SK-N-DZ (cell line): ENCODE data around the gene CCDC167.

Experiments used
- DNase-seq: peaks from one replicate; pipeline ENCODE4 v3.0.0-alpha.2; 2015; ENCODE audit warnings: low spot score

CCDC167 gene

DNA sequence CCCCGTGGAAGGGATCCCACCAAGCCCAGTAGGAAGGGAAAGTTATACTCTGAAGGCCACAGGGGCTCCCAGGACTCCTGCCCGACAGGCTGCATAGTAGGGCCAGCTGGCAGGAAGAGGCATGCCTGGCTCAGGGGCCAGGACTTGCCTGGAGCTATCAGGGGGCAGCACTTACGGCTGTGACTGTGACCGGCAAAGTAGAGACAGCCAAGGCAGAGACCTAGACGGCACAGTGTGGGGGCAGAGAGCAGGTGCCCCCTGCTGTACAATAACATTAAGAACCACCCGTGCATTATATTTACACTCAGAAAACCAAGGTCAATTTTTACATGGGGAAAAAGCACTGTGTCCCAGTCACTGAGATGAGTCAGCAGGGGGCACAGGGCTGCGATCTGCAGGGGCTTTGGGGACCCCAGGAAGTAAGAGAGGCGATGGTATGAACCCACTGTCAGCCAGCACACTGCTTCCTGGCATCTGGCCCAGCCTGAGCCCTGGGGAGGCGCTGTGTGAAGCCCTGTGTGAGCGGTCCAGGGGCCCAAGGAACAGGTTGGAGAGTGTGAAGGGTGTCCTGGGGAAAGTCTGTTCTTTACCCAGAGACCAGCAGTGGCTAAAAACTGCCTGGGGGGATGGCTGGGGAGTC lies 9.9 kb downstream of the CCDC167 start:
- DNase-seq = no peak

DNA sequence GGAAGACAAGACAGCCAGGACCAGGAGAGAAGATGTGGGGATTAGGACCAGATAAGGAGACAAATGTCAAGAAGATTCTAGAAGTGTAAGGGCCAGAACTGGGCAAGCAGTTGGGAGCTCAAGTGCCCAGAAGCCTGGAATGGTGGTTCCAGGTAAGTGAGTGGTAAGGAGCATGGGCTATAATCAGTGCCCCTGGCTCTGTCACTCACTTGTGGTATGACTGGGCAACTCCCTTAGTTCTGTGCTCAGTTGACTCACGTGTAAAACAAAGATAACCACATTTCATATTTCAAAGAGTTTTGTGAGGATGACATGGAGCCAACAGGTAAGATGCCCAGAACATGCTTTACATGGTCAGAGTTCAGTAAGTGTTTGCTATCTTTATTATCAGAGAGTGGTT lies 11.2 kb downstream of the CCDC167 start:
- no peak for DNase-seq

- DNase-seq = no peak
These were observed 11.9 kb downstream of the CCDC167 start for GRCh38 chr6:37487591-37488380.

- no peak for DNase-seq
These were observed 13.4 kb downstream of the CCDC167 start for GRCh38 chr6:37486121-37486839.

DNA sequence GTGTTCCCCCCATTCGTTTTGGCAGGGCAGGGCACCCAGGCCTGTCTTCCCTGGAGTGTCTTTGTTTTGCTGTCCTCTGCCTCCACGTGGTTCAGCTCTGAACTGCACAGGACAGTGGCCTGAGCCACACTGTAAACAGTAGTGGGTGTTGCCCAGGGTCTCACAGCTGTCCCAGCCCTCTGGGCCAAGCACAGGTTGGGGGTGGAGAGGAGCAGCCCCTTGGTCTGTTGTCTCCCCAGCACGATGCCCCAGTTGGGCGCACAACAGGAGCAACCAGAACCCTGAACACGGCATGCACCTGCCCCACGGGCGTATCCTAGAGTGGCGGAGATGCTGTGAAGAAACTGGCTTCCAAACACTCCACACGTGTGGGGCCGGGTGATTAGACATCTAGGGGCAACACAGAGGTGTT lies 14.4 kb downstream of the CCDC167 start:
- peak; percentile 51 for DNase-seq

GRCh38 chr6:37484786-37485170 lies 14.9 kb downstream of the CCDC167 start:
- DNase-seq = no peak

GRCh38 chr6:37483917-37484785 lies 15.5 kb downstream of the CCDC167 start:
- DNase-seq = peak; percentile 51

- DNase-seq = no peak
These were observed 16.3 kb downstream of the CCDC167 start for GRCh38 chr6:37483252-37483901.

- DNase-seq = no peak
These were observed 17.0 kb downstream of the CCDC167 start for GRCh38 chr6:37482606-37483251.

DNA sequence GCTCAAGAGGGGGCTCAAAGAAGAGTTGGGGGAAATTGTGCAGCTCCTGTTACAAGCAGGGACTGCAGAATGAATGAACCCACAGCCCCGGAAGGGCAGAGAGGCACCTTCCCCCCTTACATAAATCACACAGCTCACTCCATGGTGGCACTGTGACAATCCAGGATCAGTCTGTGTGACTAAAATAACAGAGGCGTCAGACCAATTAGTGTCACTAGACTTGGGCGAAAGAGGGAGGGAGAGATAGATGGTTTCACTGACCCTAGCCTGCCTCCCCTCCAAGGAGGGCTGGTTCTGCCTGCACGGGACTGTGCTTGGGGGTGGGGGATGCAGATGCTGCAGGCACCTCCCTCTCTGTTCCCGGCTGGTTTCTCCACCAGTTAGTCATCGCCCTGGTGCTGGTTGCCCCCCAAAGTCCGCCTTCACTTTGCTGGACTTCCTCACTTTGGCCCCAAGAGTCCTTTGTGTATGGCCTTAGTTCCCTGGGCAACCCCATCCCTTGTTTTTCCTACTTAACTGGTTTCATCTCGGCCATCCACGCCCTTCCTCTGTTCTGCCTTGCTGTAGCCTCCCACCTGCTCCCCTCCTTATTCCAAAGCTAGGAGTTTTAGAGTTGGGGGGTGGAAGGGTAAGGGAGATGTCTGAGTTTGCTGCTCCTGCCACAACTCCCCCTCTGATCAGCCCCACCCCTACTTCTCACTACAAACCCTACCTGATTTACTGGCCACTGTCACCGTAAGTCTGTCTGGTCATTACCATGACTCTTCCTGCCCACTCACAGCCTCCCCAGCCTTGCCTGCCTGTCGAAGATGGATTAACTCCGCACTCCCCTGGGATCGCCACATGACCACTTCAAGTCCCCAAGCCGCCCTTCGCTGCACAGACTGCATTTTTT lies 17.7 kb downstream of the CCDC167 start:
- DNase-seq = no peak

DNA sequence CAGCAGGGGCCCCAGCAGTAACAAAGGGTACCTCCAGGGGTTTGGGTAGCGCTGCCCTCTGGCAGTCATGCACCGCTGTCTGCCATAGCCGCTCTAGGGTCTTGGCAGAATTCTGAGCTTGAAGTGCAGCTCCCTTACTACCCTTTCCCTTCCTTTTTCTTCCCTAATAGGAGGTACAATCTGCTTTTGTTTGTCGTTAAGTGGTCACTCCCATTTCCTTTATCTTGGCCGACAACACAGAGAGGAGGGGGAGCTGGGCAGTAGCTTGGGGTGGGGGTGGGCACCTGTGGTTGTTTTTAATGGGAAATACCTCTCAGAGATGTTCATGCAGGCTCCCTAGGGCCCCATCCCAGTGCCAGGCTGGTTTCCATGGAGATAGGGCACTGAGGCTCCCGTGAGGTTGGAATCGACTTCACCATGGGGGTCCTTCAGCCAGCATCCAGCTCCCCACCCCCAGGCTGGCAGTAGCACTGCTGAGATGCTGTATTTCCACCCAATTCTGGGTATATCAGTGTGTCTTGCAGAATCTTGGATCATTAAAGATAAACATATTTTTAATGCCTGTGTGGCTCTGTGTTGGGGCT lies 18.6 kb downstream of the CCDC167 start:
- no peak for DNase-seq

DNA sequence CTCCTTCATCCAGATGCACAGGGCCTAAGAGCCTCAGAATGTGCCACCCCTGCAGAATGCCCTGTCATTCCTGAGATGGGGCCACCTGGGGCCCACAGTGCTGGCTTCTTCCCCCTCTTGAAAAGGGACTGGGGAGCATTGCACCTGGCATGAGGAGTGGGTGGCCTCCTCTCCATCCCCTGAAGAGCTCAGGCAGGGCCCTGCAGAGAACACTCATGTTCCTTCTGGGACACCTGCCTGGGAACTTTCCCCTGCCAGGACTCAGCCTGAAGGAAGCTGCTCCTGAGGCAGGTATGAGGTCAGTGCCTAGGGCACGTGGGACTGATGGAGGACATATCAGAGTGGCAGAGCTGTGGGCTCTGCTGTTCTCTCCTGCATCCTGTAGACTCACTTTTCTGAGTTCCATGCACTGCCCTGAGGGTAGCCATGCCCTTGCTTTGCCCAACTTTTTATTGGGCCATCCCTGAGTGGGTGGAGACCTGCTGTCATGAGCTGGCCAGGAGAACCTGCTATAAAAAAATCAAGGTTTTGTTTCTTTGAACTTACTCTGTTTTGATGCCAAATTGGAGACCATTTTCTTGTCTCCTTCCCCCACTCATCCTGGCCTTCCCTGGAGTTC lies 19.5 kb downstream of the CCDC167 start:
- no peak for DNase-seq

DNA sequence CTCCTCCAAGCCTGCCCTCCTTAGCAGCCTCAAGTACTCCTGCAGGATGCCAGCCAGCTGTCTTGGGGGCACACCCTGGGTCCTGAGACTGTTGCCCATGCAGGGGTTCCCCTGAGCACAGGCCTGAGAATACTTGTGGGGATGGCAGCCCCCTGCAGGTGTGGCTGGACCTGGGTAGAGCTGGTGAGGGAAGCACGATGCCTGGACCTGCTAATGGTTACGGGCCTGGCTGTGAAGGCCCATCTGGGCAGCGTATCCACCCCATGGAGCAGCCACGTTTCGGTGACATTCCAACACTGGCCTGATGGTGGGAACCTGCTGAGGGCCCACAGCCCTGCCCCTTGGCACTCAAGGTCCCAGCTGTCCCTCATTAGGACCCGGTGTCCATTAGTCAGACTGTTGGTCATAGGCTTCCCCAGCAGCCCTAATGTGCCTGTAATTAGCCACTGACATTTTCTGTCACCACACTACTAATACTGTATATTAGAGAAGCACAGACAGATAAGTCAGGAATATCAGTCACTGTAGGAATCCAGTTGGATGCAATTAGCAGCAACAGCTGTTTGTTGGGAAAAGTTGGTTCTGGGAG lies 20.3 kb downstream of the CCDC167 start:
- DNase-seq = no peak

DNA sequence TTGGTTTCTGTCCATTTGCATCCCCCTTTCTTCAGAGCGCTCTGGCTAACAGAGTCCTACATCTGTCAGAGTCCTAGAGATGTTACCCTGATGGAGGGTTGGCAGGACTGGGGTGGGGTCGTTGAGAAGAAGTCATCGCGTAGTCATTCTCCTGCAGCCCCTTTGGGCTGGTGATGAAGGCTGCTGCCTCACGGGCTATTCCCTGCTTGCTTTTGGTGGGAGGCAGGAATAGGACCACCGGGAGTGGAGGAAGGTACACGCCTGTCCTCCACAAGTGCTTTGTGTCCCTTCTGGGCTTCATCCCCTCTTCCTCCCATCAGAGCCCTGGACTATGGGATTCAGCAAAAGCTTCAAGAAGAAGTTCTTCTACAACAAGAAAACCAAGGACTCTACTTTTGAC lies 20.9 kb downstream of the CCDC167 start:
- DNase-seq = no peak

DNA sequence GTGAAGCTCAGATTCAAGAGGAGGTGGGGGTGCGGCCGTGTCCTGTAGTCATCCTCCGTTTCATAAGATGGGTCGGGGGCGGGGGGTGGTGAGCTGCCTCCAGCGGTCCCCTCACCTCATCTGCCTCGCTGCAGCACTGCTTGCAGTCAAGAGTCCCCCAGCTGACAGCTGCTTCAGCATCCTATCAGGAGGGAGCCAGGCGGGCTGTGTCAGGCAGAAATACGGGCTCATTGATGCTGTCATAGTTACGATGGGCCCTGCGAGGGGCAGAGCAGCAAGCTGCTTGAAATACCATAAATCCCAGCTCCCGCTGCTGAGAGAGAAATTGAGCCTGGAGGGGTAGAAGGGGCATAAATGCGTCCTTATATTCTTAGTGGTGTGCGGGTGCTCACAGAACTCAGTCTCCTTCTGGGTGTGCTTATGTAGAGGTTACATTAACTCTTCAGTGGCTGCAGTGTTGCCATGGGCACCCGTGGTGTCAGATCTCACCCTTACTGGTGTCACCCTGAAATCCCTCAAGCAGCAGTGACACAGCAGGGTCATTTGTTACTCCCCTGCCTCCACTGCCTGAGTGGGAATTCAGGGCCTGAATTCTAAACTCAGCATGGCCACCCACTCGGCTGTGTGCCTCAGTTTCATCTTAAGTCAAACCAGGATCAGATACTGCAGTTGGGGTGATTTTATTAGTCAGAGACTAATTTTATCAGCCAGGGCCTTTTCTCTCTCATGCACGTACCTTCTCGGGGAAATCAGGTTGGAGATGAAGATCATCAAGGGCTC lies 21.8 kb downstream of the CCDC167 start:
- no peak for DNase-seq

DNA sequence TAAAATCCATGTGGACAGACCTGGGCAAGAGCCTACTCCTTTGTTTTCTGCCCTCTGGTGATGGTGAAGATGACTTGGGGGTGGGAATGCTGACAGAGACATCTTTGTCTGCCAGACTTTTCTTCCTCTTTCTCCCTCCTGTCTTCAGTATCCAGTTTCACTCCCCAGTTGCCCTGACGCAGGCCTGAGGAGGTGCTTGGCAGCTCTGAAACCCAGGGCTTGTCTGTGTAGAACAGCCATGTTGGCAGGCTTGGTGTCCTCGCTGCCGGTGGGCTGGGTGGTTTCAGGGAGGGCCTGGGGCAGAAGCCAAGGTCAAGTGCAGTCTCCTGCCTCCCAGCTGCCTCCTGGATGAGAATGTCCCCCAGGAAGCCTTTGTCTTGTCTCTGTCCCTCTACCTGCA lies 22.5 kb downstream of the CCDC167 start:
- no peak for DNase-seq

DNA sequence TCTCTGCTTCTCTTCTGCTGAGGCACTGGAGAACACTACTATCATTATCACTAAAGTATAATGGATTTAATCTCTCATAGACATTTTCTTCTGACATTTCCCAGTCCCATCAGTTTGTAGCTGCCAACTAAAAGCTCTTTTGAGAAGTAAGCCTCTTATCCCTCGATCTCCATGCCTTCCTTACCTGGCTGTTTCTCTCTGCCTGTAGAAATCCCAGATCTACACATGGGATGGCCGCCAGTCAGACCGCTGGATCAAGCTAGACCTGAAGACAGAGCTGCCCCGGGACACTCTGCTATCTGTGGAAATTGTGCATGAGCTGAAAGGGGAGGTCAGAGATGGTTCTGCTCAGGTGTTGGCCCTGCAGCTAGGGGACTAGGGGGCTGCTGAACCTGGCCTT lies 25.4 kb downstream of the CCDC167 start:
- DNase-seq = no peak
